DMS153 treated with DMSO at 0.1 percent for 48 hours (cell line): ENCODE results near the gene OXCT2.
"Not testable (repeated sequence)": the region's sequence is repeated elsewhere in the genome, so short reads cannot be mapped to it uniquely, and the experiment has no call there.

ENCODE experiments used
- DNase-seq: peaks from one replicate; lab custom pipeline; 2025; ENCODE audit not compliant: unreplicated experiment; lab: John Stamatoyannopoulos, UW

OXCT2 gene

DNA sequence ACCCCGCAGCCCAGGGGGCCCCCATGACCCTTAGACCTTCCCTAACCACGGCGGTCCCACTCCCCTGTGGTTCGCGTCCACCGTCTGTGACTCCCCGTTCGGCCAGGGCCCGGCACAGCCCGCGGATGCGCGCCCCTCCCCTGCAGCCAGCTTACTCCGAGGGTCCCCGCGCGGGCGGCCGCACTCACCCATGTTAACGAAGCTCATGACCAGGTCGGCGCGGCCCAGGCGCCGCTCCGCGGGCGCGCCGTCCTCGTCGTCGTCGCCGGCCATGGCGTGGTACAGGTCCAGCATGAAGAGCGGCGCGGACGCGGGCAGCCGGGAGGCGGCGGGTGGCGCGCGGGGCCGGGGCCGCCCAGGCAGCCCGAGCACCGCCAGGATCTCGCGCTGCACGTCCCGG is 16.8 kb upstream of the OXCT2 start:
- DNase-seq = not testable (repeated sequence)

DNA sequence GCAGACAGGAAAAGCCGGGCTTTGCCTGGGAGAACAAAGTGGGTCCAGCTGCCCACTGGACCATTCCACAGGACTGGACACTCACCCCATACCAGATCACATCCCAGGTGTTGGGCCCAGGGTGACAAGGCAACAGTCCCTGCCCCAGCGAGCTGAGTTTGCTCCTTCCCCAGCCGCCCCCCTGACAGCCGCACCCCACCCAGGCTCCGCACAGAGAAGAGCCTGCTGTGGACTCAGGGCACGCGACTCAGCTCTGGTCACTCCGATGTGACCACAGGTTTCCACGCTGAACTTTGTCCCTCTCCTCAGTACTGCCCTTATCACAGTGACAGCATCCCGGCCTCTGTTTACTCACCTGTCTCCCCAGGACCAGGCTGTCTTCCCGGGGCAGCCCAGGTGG is 16.3 kb upstream of the OXCT2 start:
- no peak for DNase-seq

DNA sequence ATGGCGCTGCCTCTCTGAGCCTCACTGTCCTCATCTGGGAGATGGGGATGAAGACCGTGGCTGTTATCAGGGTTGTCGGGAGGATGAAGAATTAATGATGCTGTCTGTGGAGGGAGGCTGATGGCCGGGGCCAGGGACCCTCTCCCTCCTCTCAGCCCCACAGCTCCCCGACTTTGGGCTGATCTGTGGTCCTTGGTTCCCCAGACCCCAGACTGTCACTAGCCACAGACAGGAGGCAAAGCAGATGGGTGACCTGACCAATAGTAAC is 15.9 kb upstream of the OXCT2 start:
- not testable (repeated sequence) for DNase-seq

DNA sequence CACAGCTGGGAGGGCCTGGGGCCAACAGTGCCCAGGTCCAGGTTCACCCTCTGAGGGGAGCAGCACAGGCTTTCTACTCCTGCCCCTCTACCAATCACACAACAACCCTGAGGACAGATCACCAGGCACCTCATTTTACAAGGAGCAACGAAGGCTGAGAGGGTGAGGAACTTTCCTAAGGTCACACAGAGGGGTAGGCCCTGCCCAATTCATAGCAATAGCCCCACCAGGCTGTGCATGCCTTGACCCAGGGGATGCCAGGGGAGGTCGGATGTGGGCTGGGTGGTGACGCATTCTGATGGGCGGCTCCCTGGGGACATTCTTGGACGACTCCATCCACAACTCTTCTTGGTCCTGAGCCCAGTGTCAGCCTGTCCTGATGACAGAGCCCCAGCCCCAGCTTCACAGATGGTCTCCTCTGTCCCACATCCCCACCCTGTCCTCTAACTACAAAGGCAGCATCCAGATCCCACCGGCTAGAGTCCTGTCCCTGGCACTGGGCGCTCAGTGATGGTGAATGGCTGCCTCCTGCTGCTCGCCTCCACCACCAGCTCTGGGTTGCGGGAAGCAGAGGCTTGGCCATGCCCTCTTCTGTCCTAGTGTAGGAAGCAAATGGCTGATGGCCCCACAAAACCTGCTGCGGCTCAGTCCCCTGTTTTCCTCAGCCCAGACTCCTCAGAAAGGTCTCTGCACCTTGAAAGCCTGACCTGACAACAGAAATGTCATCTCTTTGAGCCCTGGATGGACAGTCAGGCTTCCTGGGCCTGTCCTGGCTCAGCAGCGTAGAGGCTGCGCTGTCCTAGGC is 15.4 kb upstream of the OXCT2 start:
- DNase-seq = not testable (repeated sequence)

DNA sequence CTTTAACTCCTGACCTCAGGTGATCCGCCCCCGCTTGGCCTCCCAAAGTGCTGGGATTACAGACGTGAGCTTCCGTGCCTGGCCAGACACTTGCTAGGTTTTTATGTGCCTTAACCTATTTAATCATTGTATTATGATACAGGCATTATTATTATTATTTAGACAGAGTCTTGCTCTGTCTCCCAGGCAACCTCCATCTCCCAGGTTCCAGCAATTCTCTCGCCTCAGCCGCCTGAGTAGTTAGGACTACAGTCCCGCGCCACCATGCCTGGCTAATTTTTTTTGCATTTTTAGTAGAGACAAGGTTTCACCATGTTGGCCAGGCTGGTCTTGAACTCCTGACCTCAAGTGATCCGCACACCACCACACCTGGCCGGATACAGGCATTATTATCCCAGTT is 11.5 kb upstream of the OXCT2 start:
- not testable (repeated sequence) for DNase-seq

DNA sequence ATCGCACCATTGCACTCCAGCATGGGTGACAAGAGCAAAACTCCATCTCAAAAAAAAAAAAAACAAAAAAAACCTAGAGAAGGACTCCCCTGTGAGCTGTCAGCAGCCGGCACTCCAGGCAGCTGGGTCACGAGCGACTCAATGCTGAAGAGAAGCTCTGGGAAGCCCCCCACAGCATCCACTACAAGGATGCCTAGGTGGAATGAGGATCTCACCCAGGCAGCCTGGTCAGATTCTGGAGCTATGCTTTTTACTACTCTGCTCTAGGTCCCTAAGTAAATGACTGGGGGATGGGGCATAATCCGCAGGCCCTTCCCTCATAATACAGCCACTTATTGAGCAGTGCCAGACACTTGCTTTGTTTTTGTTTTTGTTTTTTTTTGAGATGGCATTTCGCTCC is 11.0 kb upstream of the OXCT2 start:
- no peak for DNase-seq

DNA sequence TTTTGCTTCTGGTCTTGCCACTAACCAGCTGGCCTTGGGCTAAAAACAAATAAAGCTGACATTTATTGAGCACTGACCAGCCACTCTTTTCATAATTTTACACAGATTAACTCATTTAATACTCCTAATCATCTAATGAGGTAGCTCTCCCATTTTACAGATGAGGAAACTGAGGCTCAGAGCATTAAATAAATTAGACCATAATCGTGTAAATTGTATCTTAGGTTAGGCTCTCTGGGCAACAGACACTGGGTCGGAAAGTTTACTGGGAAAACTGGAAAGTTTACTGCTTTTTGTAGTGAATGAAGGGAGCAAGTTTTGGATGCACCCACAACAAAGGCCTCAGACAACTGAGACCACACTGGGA is 10.2 kb upstream of the OXCT2 start:
- no peak for DNase-seq

DNA sequence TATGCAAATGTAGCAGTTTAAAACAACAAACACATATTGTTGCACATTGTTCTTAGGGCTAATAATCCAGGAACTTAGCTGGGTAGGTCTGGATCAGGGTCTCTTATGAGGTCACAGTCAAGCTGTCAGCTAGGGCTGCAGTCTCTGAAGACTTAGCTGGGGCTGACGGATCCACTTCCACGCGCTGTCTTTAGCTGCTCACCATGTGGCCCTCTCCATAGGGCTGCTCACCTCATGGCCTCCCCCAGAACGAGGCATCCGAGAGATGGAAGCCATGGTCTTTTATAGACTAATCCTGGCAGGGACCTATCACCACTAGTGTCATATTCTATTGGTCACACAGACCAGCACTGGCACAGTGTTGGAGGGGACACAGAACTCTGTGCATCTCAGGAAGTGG is 8.7 kb upstream of the OXCT2 start:
- no peak for DNase-seq

DNA sequence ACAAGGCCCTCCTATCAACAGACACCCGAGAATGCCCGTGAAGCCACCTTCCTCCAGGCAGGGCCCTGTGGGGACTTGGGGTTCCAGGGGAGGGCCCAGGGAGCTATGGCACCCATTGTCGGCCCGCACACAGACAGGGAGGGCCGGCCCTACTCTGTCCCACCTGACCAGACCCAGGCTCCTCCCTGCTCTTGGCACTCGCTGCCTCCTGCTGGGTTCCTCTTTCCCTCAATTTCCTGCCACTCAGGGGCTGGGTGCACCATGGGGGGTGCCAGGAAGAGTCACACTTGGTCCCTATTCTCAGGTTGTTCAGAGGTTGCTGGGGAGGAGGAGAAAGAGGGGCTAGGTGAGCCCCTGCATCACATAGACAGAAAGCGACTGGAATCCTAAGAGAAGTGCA is 8.0 kb upstream of the OXCT2 start:
- no peak for DNase-seq

DNA sequence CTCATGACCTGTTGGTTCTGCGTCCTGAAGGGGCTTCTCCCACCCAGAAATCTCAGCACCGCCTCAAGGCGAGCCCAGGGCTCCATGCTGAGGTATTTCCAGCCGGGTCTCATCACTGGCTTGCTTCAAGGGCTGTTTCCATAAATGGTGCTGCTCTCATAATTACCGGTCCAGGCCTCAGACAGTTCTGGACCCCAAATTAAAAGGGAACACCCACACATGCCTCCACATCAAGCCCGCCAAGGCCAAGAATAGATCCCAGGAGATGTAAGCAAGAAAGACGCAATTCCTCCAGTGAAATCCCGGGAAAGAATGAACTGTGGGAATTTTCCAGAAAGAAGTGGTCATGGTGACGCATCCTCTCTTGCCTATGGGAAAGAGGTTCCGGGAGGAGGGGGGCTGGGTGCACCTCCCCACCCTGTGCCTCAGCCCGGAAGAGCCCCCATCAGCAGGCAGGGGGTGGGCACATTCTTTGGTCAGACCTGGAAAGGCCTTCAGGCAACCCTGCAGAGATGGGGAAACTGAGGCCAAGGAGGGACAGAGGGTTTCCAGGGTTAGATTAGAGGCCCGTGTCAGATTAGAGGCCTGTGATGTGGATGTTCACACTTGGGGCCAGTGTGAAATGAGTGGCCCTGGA is 7.4 kb upstream of the OXCT2 start:
- DNase-seq = not testable (repeated sequence)

DNA sequence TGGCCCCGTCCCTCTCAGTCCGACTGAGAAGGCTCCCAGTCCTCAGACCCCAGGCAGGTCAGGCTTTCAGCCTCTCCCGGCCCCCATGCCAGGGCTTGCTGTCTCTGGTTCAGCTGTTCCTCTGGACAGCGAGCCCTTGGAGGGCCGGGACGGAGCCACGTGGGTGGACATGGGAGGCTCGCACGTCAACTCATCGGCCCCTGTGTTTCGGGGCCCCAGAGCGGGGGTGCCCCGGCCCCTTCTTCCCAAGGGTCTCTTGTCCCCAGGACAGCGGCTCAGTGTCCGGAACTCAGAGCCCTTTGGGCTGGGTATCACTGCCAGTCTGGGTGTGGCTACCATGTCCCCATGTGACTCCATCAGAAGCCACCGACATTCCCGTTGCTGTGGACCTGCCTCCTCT is 6.7 kb upstream of the OXCT2 start:
- not testable (repeated sequence) for DNase-seq

DNA sequence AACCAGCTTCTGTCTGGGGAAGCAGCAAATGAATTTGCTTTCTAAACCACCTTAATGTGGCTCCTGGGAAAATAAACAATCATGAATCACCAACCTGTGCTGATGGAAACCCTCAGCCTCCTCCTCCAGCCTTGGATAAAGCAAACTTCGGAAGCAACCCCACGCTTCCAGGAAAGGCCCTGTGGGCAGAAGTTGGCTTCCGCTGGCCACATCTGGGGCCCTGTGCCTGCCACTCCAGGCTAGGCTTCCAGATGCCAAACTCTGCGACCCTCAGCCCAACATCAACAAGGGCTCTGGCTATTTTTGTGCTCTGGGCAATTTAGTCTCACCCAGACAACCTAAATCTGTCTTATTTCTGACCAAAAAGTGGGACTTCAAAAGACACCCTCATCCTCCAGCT is 6.2 kb upstream of the OXCT2 start:
- no peak for DNase-seq

DNA sequence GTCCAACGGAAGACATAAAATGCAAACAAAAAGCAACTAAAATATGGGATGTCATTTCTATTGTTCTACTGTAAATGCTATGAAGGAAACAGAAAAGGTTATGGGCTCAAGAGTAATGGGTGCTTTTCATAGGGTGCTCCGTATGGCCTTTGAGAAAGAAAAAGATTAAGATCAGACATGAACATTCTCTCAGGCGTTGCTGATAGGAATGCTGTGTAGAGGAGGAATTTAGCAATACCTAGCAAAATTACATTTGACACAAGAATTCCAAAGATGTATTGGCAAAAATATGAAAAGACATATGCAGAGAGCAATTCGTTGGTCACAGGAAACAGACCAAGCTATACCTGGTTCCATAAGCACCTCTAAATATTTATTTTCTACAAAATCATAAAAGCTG is 5.7 kb upstream of the OXCT2 start:
- no peak for DNase-seq

DNA sequence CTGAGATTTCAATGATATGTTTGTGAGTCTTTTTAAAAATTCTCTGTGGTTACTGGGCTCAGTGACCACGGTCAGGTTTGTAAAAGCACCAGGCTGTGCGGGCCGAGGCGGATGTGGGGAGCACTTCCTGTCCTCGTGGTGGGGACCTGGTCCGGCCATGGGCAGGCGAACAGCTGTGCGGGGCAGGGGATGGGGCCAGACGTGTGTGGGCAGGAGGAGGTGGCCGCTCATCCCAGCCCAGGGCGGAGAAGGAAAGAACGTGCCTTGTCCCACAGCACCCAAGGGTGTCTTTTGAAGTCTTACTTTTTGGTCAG is 5.2 kb upstream of the OXCT2 start:
- no peak for DNase-seq

DNA sequence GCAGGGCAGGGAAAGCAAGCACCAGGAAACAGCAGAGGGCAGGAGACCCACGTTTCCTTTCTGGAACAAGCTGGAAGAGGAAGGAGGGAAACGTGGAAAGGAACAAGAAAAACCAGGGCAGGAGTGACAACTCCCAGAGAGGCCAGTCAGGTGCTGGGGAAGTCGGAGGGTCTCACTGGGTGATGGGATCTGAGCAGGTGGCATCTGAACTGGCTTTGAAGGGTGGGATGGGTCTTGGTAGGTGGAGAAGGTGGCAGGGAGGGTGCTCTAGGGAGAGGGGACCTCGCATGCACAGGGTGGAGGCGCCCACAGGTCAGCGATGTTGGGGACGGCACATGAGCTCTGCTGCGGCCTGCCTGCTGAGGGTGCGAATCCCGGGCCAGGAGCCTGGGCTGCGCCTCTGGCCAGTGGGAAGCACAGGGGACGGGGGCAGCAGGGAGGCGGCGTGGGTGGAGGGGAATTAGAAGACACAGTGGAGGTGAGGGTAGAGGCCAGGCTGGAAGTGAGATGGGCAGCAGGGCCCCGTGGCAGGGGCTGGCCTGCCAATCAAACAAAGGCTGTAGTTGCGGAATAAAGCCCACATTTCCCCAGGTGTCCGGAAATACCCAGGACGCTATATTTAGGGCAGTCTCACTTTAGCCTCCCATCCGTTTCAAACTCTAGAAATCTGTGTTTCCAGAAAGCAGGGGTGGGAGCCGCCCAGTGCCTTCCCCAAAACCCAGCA is 4.7 kb upstream of the OXCT2 start:
- DNase-seq = not testable (repeated sequence)

DNA sequence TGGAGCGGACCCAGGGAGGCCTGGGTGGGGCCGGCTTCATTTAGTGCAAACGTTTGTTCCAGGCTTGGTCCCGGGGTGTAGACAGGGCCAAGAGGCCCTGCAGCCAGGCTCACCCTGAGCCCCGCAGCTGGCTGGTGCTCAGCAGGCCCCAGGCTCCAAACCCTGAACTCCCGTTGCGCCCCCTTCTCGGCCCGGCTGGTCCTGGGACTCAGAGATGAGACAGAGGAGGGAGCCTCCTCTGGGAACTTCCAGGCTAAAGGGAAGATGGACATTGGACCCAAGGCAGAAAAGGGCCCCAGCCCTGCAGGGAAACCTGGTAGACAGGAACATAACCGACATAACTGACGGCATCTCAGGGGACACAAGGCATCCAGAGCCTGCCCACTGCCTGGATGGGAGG is 4.0 kb upstream of the OXCT2 start:
- DNase-seq = not testable (repeated sequence)

DNA sequence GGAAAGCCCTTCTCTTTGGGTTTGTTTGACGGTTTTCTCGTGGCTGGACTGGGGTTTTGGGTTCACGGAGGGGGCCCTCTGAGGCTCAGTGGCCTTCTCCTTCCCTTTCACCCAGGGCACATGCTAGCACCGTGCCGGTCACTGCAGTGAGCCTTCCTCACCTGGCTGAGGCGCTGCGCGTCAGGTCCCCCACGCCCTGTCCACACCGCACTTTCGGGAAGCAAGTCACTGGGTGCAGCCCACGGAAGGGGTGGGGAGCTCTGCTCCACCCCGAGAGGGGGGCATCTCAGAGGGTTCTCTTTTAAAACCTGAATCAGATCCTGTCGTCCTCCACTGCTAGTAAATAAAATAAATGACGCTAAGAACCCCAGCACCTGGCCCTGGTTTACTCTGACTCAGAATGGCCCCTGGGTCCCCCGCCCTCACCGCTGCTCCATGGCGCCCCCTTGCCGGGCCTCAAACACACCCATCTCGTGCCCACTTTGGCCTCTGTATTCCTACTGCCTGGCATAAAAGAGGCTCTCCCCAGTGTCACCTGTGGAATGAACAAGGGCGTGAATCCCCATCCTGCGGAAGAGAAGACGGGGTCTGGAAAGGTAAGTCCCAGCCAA is 2.3 kb upstream of the OXCT2 start:
- DNase-seq = not testable (repeated sequence)

DNA sequence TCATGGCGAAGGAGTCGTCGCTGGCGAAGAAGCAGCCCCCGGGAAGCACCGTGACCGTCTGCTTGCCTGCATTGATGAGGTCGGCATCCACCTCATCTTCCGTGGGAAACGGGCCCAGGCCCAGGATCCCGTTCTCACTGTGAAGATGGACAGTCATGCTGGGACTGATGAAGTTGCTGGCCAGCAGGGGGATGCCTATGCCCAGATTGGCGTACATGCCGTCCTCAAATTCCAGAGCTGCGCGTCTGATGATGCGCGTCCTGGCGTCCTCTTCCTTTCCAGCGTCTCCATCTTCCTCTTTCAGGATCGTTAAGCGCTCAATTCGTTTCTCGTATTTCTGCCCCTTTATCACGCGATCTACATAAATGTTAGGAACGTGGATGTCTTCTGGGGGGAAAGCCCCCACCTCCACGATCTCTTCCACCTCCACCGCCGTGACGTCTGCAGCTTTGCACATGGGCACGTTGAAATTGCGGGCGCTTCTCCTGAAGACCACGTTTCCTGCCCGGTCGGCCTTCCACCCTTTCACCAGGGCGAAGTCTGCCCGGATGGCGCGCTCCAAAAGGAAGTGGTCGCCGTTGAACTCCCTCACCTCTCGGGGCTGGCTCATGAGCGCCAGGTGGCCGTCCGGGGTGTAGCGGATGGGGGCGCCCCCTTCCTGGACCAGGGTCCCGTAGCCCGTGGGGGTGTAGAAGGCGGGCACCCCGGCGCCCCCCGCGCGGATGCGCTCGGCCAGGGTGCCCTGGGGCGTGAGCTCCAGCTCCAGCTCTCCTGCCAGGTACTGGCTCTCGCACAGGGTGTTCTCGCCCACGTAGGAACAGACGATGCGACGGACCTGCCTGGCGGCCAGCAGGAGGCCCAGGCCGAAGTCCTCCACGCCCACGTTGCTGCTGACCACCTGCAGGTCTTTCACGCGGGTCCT is 787 bp downstream of the OXCT2 start:
- not testable (repeated sequence) for DNase-seq

DNA sequence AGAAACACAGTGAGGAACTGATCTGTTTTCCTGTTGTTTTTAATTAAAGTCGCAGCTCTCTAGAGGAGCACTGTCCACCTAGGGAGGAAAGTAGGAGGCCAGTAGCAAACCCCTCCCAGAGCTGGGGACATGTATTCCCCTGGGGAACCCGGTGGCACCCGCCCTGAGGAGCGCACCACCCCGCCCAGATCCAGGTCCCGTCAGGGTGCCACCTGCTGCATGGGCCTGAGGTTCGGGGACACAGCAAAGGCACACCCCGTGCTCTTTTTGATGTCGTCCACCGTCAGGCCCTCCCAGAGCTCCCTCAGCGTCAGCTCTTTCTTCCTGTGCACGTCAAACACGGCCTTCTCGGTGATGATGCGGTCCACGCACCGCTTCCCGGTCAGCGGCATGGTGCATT is 1.6 kb downstream of the OXCT2 start:
- DNase-seq = not testable (repeated sequence)

DNA sequence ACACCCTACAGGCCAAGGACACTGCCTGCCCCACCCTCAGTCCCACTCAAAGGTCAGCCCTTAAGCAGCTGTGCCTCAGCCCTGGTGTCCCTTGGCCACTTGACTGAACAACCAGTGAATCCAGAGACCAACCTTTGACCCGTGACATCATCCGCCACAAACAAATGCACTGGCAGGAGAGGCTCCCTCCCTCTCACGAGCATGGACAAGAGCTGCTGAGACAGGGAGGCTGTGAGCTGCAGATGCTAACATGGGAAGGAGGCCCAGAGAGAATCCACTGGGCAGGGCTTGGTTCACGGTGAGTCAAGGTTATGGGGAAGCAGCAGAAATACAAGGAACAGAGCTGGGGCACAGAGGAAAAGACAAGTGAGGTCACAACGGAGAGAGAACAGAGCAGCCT is 4.7 kb downstream of the OXCT2 start:
- not testable (repeated sequence) for DNase-seq

DNA sequence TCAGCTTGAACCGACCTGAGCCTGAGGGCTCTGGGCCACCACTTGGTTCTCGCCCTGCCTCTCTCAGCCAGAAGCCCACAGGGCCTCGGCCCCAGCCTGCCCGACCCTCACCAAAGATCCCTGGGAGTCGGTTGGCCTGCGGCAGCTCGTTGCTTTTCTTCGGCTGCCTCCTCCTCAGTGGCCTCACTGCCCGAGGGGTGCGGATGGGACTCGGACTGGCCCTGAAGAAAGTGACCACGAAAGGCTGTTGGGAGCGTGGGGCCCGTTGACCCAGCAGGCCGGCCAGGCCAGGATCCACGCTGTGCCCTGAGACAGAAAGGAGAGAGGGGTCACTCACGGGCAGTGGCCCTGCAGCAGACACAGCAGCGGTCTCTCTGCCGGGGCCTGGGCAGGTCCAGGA is 6.6 kb downstream of the OXCT2 start:
- DNase-seq = not testable (repeated sequence)
